H1 (cell line): ENCODE results near the gene TTC24. TPM values are rescaled to one million over a fixed set of nuclear protein-coding genes. Genes with fewer than 3 reads are reported as not detected.

Experiments
- CTCF ChIA-PET: fragments of 300-600 bp; sonication (Branson Sonifier 250); formaldehyde crosslinking; loops from one replicate; lab custom pipeline; 2021; ENCODE audit not compliant: partially characterized antibody; lab: Charles Lee
- POLR2A ChIA-PET: fragments of 300-600 bp; sonication (Branson Sonifier 250); formaldehyde crosslinking; loops from one replicate; lab custom pipeline; 2021; ENCODE audit warnings: inconsistent platforms; ENCODE audit not compliant: partially characterized antibody; lab: Charles Lee
- DNase-seq, 2 experiments: peaks; one replicate each; pipeline versions ENCODE4 v3.0.0 to v3.0.0-alpha.2; 2010 to 2022; ENCODE audit warnings: low spot score in 2 of 2, low read depth in 1 of 2, mixed read lengths in 1 of 2
- FAIRE-seq: peaks from 2 replicates; lab custom pipeline; 2011; peaks lifted over from hg19 to GRCh38; lab: Jason Lieb, UNC
- H2AFZ ChIP-seq: 2 replicates; pipeline ENCODE4 v1.8.1; 2012; ENCODE audit warnings: low read length, inconsistent platforms
- H2AK5ac ChIP-seq: 2 replicates; pipeline ENCODE4 v1.6.1; 2013; ENCODE audit warnings: low read depth, low read length
- H2BK120ac ChIP-seq: replicated peaks from 2 replicates; pipeline ENCODE3; 2013; ENCODE audit warnings: low read depth, low read length, inconsistent platforms
- H2BK12ac ChIP-seq: 2 replicates; pipeline ENCODE4 v1.6.1; 2013; ENCODE audit warnings: low read depth, low read length
- H2BK15ac ChIP-seq: 2 replicates; pipeline ENCODE4 v1.6.1; 2013; ENCODE audit warnings: low read length
- H2BK20ac ChIP-seq: 2 replicates; pipeline ENCODE4 v1.6.1; 2013; ENCODE audit warnings: low read length
- H2BK5ac ChIP-seq: 2 replicates; pipeline ENCODE4 v1.6.1; 2013; ENCODE audit warnings: low read depth, low read length
- H3K14ac ChIP-seq: 2 replicates; pipeline ENCODE4 v1.6.1; 2013; ENCODE audit warnings: inconsistent platforms; ENCODE audit not compliant: insufficient read length
- H3K18ac ChIP-seq: 2 replicates; pipeline ENCODE4 v1.6.1; 2013; ENCODE audit warnings: low read length; ENCODE audit errors: extremely low read depth
- H3K23ac ChIP-seq: 2 replicates; pipeline ENCODE4 v1.6.1; 2013; ENCODE audit warnings: inconsistent platforms; ENCODE audit not compliant: insufficient read length
- H3K23me2 ChIP-seq: 2 replicates; pipeline ENCODE4 v1.6.1; 2013; ENCODE audit warnings: low read depth, low read length
- H3K27ac ChIP-seq: 2 replicates; pipeline ENCODE4 v1.6.1; 2011; ENCODE audit warnings: low read depth, low read length, inconsistent platforms
- H3K27me3 ChIP-seq, 4 experiments: replicated peaks in 1 of 4; 1 replicate in 1 of 4; 2 replicates in 3 of 4; pipeline versions ENCODE4 v1.6.1 to v1.8.1; 2011 to 2013; ENCODE audit warnings: low read length in 3 of 4, mild to moderate bottlenecking in 3 of 4, inconsistent platforms in 2 of 4, mixed read lengths in 2 of 4, moderate library complexity in 1 of 4; ENCODE audit not compliant: control insufficient read depth in 3 of 4, insufficient read depth in 3 of 4; ENCODE audit errors: extremely low read depth in 1 of 4
- H3K36me3 ChIP-seq, 4 experiments: 2 replicates each; pipeline versions ENCODE4 v1.6.1 to v1.8.1; 2011 to 2013; ENCODE audit warnings: mild to moderate bottlenecking in 4 of 4, low read length in 3 of 4, moderate library complexity in 2 of 4, control low read depth in 1 of 4, inconsistent platforms in 1 of 4; ENCODE audit not compliant: insufficient read depth in 4 of 4, control insufficient read depth in 2 of 4
- H3K4ac ChIP-seq: replicated peaks from 2 replicates; pipeline ENCODE3; 2013; ENCODE audit warnings: low read length, low read depth, mixed read lengths, inconsistent platforms; ENCODE audit not compliant: insufficient read length
- H3K4me1 ChIP-seq, 4 experiments: replicated peaks in 1 of 4; 1 replicate in 1 of 4; 2 replicates in 3 of 4; pipeline versions ENCODE4 v1.6.1 to v1.8.1; 2011 to 2013; ENCODE audit warnings: low read length in 3 of 4, inconsistent platforms in 2 of 4, mixed read lengths in 1 of 4; ENCODE audit not compliant: insufficient read depth in 4 of 4, control insufficient read depth in 3 of 4
- H3K4me2 ChIP-seq, 2 experiments: 2 replicates each; pipeline versions ENCODE4 v1.6.1 to v1.8.1; 2011 to 2013; ENCODE audit warnings: low read depth in 2 of 2, low read length in 2 of 2, control low read depth in 1 of 2, inconsistent platforms in 1 of 2, mild to moderate bottlenecking in 1 of 2; ENCODE audit not compliant: insufficient read depth in 1 of 2
- H3K4me3 ChIP-seq, 4 experiments: fragments of 200-600, 300-600 bp in 1 of 4; sonication (generic), shearing (Covaris generic), sonication (Bioruptor Twin) in 1 of 4; 2 replicates each; pipeline versions ENCODE4 v1.5.1 to v1.8.1; 2011 to 2016; ENCODE audit warnings: low read length in 4 of 4, low read depth in 3 of 4, control low read depth in 2 of 4, inconsistent platforms in 2 of 4, mild to moderate bottlenecking in 2 of 4, mixed read lengths in 1 of 4, moderate library complexity in 1 of 4; ENCODE audit not compliant: insufficient read depth in 2 of 4; ENCODE audit errors: extremely low read depth in 1 of 4
- H3K56ac ChIP-seq: replicated peaks from 2 replicates; pipeline ENCODE3; 2013; ENCODE audit warnings: low read depth, mild to moderate bottlenecking, mixed read lengths, low read length, inconsistent platforms; ENCODE audit not compliant: insufficient read length
- H3K79me1 ChIP-seq: 2 replicates; pipeline ENCODE4 v1.6.1; 2013; ENCODE audit warnings: low read depth, low read length, control low read depth
- H3K79me2 ChIP-seq, 2 experiments: 2 replicates each; pipeline versions ENCODE4 v1.6.1 to v1.8.1; 2012 to 2013; ENCODE audit warnings: low read length in 2 of 2, mild to moderate bottlenecking in 2 of 2, inconsistent platforms in 1 of 2; ENCODE audit not compliant: insufficient read depth in 2 of 2, control insufficient read depth in 1 of 2
- H3K9ac ChIP-seq, 4 experiments: replicated peaks in 1 of 4; 1 replicate in 1 of 4; 2 replicates in 3 of 4; pipeline versions ENCODE4 v1.6.1 to v1.8.1; 2011 to 2013; ENCODE audit warnings: low read depth in 3 of 4, low read length in 3 of 4, control low read depth in 2 of 4, mild to moderate bottlenecking in 2 of 4, moderate library complexity in 2 of 4, inconsistent platforms in 1 of 4; ENCODE audit errors: extremely low read depth in 1 of 4
- H3K9me3 ChIP-seq, 2 experiments: 2 replicates each; pipeline versions ENCODE4 v1.6.1 to v1.8.1; 2012 to 2013; ENCODE audit warnings: mild to moderate bottlenecking in 2 of 2, moderate library complexity in 2 of 2, control low read depth in 1 of 2, inconsistent platforms in 1 of 2, low read depth in 1 of 2, low read length in 1 of 2, mixed read lengths in 1 of 2; ENCODE audit not compliant: insufficient read depth in 2 of 2
- H4K20me1 ChIP-seq, 2 experiments: replicated peaks in 1 of 2; 2 replicates each; pipeline versions ENCODE3 to v1.8.1; 2011 to 2013; ENCODE audit warnings: inconsistent platforms in 2 of 2, low read length in 2 of 2, mild to moderate bottlenecking in 1 of 2; ENCODE audit not compliant: insufficient read depth in 2 of 2, control insufficient read depth in 1 of 2
- H4K5ac ChIP-seq: 2 replicates; pipeline ENCODE4 v1.6.1; 2013; ENCODE audit warnings: low read length, low read depth, mixed read lengths, inconsistent platforms; ENCODE audit not compliant: insufficient read length
- H4K8ac ChIP-seq: 2 replicates; pipeline ENCODE4 v1.8.0; 2013; ENCODE audit warnings: mild to moderate bottlenecking, moderate library complexity, low read length, inconsistent platforms; ENCODE audit not compliant: insufficient read depth; ENCODE audit errors: extremely low read depth
- H4K91ac ChIP-seq: replicated peaks from 2 replicates; pipeline ENCODE3; 2013; ENCODE audit warnings: low read length, mixed read lengths, inconsistent platforms; ENCODE audit not compliant: insufficient read length
- ASH2L ChIP-seq: fragments of 200-600, 300-600 bp; sonication (generic); IDR thresholded peaks from one replicate; pipeline ENCODE4 v1.7.1; 2017; ENCODE audit warnings: low read length
- CBX5 ChIP-seq: fragments of 300-800, 300-1000 bp; sonication (generic); IDR thresholded peaks from 2 replicates; pipeline ENCODE4 v1.7.1; 2016; ENCODE audit warnings: antibody characterized with exemption, low read length, low read depth
- EP300 ChIP-seq, 2 experiments: IDR thresholded peaks; 1 replicate in 1 of 2; 2 replicates in 1 of 2; pipeline ENCODE4 v1.6.1; 2011 to 2012; ENCODE audit warnings: low read depth in 2 of 2, low read length in 2 of 2, mild to moderate bottlenecking in 2 of 2, borderline replicate concordance in 1 of 2, inconsistent platforms in 1 of 2, moderate library complexity in 1 of 2
- HDAC2 ChIP-seq, 2 experiments: fragments of 300-600 bp in 1 of 2; sonication (generic) in 1 of 2; IDR thresholded peaks; 2 replicates each; pipeline ENCODE4 v1.6.1; 2011 to 2012; ENCODE audit warnings: low read depth in 2 of 2, low read length in 2 of 2, mild to moderate bottlenecking in 2 of 2, moderate library complexity in 2 of 2, borderline replicate concordance in 1 of 2, inconsistent platforms in 1 of 2
- HDAC6 ChIP-seq: IDR thresholded peaks from one replicate; pipeline ENCODE4 v1.7.1; 2012; ENCODE audit warnings: low read depth, mild to moderate bottlenecking, inconsistent platforms, low read length, moderate library complexity
- MAFK ChIP-seq: IDR thresholded peaks from 2 replicates; pipeline ENCODE4 v1.6.1; 2012; ENCODE audit warnings: low read depth, mild to moderate bottlenecking, improper control_type of control experiment, low read length
- POLR2AphosphoS5 ChIP-seq: IDR thresholded peaks from 2 replicates; pipeline ENCODE4 v1.6.1; 2011; ENCODE audit warnings: low read depth, low read length
- POU5F1 ChIP-seq: IDR thresholded peaks from 2 replicates; pipeline ENCODE4 v1.6.1; 2011; ENCODE audit warnings: low read depth, mild to moderate bottlenecking, low read length, moderate library complexity
- SAP30 ChIP-seq: fragments of 300-600 bp; sonication (generic); IDR thresholded peaks from 2 replicates; pipeline ENCODE4 v1.7.1; 2012; ENCODE audit warnings: low read length, moderate library complexity, mild to moderate bottlenecking, inconsistent platforms; ENCODE audit not compliant: insufficient read depth, insufficient replicate concordance
- SP1 ChIP-seq: IDR thresholded peaks from 2 replicates; pipeline ENCODE4 v1.6.1; 2011; ENCODE audit warnings: low read depth, low read length
- SP2 ChIP-seq: IDR thresholded peaks from 2 replicates; pipeline ENCODE4 v1.6.1; 2012; ENCODE audit warnings: mild to moderate bottlenecking, low read length, inconsistent platforms
- TCF12 ChIP-seq: IDR thresholded peaks from 2 replicates; pipeline ENCODE4 v1.6.1; 2011; ENCODE audit warnings: low read depth, mild to moderate bottlenecking, low read length
- YY1 ChIP-seq: IDR thresholded peaks from 2 replicates; pipeline ENCODE4 v1.6.1; 2011; ENCODE audit warnings: low read depth, mild to moderate bottlenecking, low read length
- WGBS, 2 experiments: shearing (Covaris generic) in 1 of 2; methylation state at CpG; one replicate each; pipeline versions ENCODE4 v1.1.6 to v1.1.7; 2013 to 2015; ENCODE audit warnings: low lambda C conversion rate in 2 of 2, mixed read lengths in 2 of 2, inconsistent platforms in 1 of 2, low coverage in 1 of 2, missing lambda C conversion rate in 1 of 2; ENCODE audit not compliant: insufficient replicate concordance in 2 of 2, insufficient coverage in 1 of 2, insufficient read length in 1 of 2; ENCODE audit errors: extremely low coverage in 1 of 2, missing lambda C conversion rate in 1 of 2; 5-methylcytosine and 5-hydroxymethylcytosine counted together
- polyA plus RNA-seq, 7 experiments: library from polyadenylated mRNA; depleted of rRNA in 3 of 7; stranded (reverse) in 5 of 7; unstranded in 2 of 7; fragments of >200 nt in 5 of 7; fragments of 200-250 nt in 2 of 7; gene quantifications; 1 replicate in 5 of 7; 2 replicates in 1 of 7; 4 replicates in 1 of 7; pipeline versions ENCODE4 v1.2.1 to v1.2.3, GENCODE V29; 2011 to 2013; ENCODE audit warnings: missing spikeins in 2 of 7, mixed read lengths in 2 of 7
- total RNA-seq: library from RNA; stranded (reverse); fragmentation: NEBNext Ultra II Directional; extraction: Animal tissue kit (Norgen Biotek cat#: 25700); gene quantifications from 2 replicates; pipeline ENCODE4 v1.2.1, GENCODE V29; 2021
- TF ChIP-seq, protein P1 (sequence below): IDR thresholded peaks from 2 replicates; pipeline ENCODE4 v1.6.1; 2012; ENCODE audit warnings: inconsistent platforms

The TTC24 gene
- total and polyA plus RNA-seq, 2 of the 8 experiments (the other 6 are each of a cell fraction or from before 2014, with no cell fraction given) = 0.08 TPM; not detected in 1

DNA sequence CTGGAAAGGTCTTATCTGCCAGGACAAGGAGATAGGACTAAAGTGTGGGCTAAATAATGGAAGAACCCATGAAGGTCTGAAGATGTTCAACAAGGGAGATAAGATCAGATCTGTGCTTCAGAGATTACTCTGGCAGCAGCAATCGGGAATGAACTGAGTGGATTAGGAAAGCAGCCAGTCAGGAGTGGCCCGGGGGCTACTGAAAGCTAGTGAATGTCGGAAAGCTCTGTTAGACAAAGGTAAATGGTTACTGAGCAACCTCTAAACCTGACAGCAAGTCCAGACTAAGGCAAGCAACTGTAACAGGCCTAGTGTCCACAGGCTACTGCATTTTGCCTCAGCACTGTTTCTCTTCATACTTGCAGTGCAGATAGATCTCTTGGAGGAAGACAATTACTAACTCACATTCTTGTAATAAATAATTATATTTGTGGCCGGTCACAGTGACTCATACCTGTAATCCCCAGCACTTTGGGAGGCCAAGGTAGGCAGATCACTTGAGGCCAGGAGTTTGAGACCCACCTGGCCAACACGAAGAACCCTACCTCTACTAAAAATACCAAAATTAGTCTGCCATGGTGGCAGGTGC is 19.6 kb upstream of the TTC24 start:
- Histone ChIP-seq H3K56ac (no peak overlapping the region), H3K79me2 (no peaks in the 10 kb centered on the region), H3K4me3 (no peak overlapping the region), H2BK20ac (no peak overlapping the region), H4K5ac (no peak overlapping the region), H3K9me3 (no peaks in the 10 kb centered on the region), H3K18ac (no peak overlapping the region), H3K4me2 (no peak overlapping the region), H3K79me1 (no peaks in the 10 kb centered on the region), H3K23ac (no peak overlapping the region), H3K4me1 (no peaks in the 10 kb centered on the region), H4K8ac (no peak overlapping the region), H2BK5ac (no peak overlapping the region), H4K20me1 (peaks cover 0 to 3% of the 10 kb centered on the region in 2 experiments), H3K27me3 (no peaks in the 10 kb centered on the region), H3K4ac (no peak overlapping the region), H3K14ac (no peak overlapping the region), H3K27ac (no peak overlapping the region), H2BK15ac (no peak overlapping the region), H2AFZ (no peak overlapping the region), H3K23me2 (no peaks in the 10 kb centered on the region), H3K36me3 (peaks cover 13 to 30% (median 23%) of the 10 kb centered on the region in 4 experiments; a peak in 7 of 8 replicates), H2BK120ac (no peak overlapping the region), H4K91ac (no peak overlapping the region), H3K9ac (no peak overlapping the region), H2AK5ac (no peak overlapping the region), H2BK12ac (no peak overlapping the region)
- POLR2A ChIA-PET = interaction anchor here (1.2 to 1.5 kb wide), 2 partner anchors 18 to 22 kb away, joined by 4 read pairs; no protein-coding TSS in a partner anchor
- no peak for DNase-seq
- 71% methylated on average over 5 of the region's 5 CpGs; no CpG with 5 or more reads in 1 of the 2 experiments for WGBS, 2 experiments
- no peak for FAIRE-seq
- CTCF ChIA-PET = interaction anchor here (0.9 to 1.0 kb wide), 2 partner anchors 15 to 26 kb away, joined by 3 read pairs; no protein-coding TSS in a partner anchor
- TF ChIP-seq ASH2L = no peak
- no peak for TF ChIP-seq CBX5
- TF ChIP-seq HDAC6 = no peak
- no peak for TF ChIP-seq POU5F1
- TF ChIP-seq YY1 = no peak
- no peak for TF ChIP-seq EP300 (IDR thresholded peaks at IDR 0.05; ENCODE audit: borderline replicate concordance in 1 of 2, low read depth in 2 of 2, low read length in 2 of 2)
- TF ChIP-seq, protein P1, sequence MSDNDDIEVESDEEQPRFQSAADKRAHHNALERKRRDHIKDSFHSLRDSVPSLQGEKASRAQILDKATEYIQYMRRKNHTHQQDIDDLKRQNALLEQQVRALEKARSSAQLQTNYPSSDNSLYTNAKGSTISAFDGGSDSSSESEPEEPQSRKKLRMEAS = no peak
- TF ChIP-seq SAP30 = no peak
- TF ChIP-seq SP2 = no peak
- no peak for TF ChIP-seq MAFK
- no peak for TF ChIP-seq HDAC2 (IDR thresholded peaks at IDR 0.05; ENCODE audit: borderline replicate concordance in 1 of 2, low read depth in 2 of 2, low read length in 2 of 2)
- no peak for TF ChIP-seq POLR2AphosphoS5
- TF ChIP-seq SP1 = no peak
- no peak for TF ChIP-seq TCF12
